Right lobe of liver (tissue), 4 donors: Measurements from ENCODE around the gene NEK2.

ENCODE experiments used
- POLR2A ChIP-seq: fragments of 450-650 bp; IDR thresholded peaks from one replicate; pipeline ENCODE4 v1.6.1; 2017; ENCODE audit warnings: antibody characterized with exemption, mild to moderate bottlenecking
- TF ChIP-seq, protein P1 (sequence below), 4 donors: fragments of 200-600 bp in 3 of 4; fragments of 450-650 bp in 1 of 4; IDR thresholded peaks; one replicate each; pipeline versions ENCODE4 v1.5.1 to v1.8.0; 2016 to 2022; ENCODE audit warnings: antibody characterized with exemption in 4 of 4, mild to moderate bottlenecking in 2 of 4
- donor health status: DM: no; HTN: no; CAD: no.
- donor health status: DM: no; HTN: no; CAD: no.
- donor health status: DM: no; HTN: yes; CAD: no.

DNA sequence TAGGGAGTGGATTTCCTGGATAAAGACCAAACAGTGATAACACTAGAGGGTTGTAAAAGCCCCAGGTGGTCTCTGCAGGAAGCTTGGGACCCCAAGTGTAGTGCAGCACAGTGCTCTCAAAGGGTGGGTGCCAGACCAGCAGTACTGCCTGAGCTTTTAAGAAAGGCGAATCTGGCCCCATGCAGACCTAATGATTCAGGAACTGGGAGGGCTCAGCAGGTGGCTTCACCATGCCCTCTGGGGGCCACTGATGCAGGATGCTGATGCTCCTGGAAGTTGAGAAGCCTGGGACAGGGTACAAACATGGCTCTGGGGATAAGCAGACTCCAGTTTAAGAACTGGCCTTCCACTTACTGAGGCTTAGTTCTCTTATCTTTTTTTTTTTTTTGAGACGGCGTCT is 29.1 kb upstream of the NEK2 start:
- TF ChIP-seq, protein P1, sequence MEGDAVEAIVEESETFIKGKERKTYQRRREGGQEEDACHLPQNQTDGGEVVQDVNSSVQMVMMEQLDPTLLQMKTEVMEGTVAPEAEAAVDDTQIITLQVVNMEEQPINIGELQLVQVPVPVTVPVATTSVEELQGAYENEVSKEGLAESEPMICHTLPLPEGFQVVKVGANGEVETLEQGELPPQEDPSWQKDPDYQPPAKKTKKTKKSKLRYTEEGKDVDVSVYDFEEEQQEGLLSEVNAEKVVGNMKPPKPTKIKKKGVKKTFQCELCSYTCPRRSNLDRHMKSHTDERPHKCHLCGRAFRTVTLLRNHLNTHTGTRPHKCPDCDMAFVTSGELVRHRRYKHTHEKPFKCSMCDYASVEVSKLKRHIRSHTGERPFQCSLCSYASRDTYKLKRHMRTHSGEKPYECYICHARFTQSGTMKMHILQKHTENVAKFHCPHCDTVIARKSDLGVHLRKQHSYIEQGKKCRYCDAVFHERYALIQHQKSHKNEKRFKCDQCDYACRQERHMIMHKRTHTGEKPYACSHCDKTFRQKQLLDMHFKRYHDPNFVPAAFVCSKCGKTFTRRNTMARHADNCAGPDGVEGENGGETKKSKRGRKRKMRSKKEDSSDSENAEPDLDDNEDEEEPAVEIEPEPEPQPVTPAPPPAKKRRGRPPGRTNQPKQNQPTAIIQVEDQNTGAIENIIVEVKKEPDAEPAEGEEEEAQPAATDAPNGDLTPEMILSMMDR (IDR thresholded peaks at IDR 0.05), result no peak
- TF ChIP-seq POLR2A, result no peak
